HEK293 (cell line): ENCODE measurements around the gene GADD45GIP1.

Experiments used
- TF ChIP-seq, protein P1 (sequence below): fragments of 450-650 bp; formaldehyde crosslinking; IDR thresholded peaks from 2 replicates; pipeline ENCODE4 v1.5.1; 2016; ENCODE audit warnings: missing biosample characterization, missing genetic modification characterization
- TF ChIP-seq, protein P2 (sequence below): fragments of 450-650 bp; formaldehyde crosslinking; IDR thresholded peaks from 2 replicates; pipeline ENCODE4 v1.5.1; 2016; ENCODE audit warnings: missing biosample characterization, missing genetic modification characterization

- TF ChIP-seq, protein P1, sequence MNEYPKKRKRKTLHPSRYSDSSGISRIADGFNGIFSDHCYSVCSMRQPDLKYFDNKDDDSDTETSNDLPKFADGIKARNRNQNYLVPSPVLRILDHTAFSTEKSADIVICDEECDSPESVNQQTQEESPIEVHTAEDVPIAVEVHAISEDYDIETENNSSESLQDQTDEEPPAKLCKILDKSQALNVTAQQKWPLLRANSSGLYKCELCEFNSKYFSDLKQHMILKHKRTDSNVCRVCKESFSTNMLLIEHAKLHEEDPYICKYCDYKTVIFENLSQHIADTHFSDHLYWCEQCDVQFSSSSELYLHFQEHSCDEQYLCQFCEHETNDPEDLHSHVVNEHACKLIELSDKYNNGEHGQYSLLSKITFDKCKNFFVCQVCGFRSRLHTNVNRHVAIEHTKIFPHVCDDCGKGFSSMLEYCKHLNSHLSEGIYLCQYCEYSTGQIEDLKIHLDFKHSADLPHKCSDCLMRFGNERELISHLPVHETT (tag by site-specific recombination) = no peak
- TF ChIP-seq, protein P2, sequence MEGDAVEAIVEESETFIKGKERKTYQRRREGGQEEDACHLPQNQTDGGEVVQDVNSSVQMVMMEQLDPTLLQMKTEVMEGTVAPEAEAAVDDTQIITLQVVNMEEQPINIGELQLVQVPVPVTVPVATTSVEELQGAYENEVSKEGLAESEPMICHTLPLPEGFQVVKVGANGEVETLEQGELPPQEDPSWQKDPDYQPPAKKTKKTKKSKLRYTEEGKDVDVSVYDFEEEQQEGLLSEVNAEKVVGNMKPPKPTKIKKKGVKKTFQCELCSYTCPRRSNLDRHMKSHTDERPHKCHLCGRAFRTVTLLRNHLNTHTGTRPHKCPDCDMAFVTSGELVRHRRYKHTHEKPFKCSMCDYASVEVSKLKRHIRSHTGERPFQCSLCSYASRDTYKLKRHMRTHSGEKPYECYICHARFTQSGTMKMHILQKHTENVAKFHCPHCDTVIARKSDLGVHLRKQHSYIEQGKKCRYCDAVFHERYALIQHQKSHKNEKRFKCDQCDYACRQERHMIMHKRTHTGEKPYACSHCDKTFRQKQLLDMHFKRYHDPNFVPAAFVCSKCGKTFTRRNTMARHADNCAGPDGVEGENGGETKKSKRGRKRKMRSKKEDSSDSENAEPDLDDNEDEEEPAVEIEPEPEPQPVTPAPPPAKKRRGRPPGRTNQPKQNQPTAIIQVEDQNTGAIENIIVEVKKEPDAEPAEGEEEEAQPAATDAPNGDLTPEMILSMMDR (tag by site-specific recombination) = no peak
These were observed 16.2 kb upstream of the GADD45GIP1 start for GRCh38 chr19:12973236-12973635.
